Gastroesophageal sphincter (tissue), 4 donors: Measurements from ENCODE around the gene KCNN4. TPM values are rescaled to one million over a fixed set of nuclear protein-coding genes. Genes with fewer than 3 reads are reported as not detected.

Experiments
- ATAC-seq: fragments of 150-250 bp; one replicate; pipeline ENCODE4 v1.9.1; 2016; ENCODE audit warnings: mild to moderate bottlenecking, moderate library complexity
- H3K27ac ChIP-seq, 4 donors: fragments of 200-600 bp; sonication (generic) in 3 of 4; 1 replicate in 3 of 4; 2 replicates in 1 of 4; pipeline ENCODE4 v1.5.1; 2016 to 2019
- H3K27me3 ChIP-seq: fragments of 200-600 bp; sonication (generic); one replicate; pipeline ENCODE4 v1.5.1; 2019
- H3K36me3 ChIP-seq, 2 donors: fragments of 200-600 bp; sonication (generic); one replicate each; pipeline ENCODE4 v1.5.1; 2019; ENCODE audit warnings: control low read depth in 1 of 2
- H3K4me1 ChIP-seq, 3 donors: fragments of 200-600 bp; sonication (generic); 1 replicate in 2 of 3; 2 replicates in 1 of 3; pipeline ENCODE4 v1.5.1; 2016 to 2019; ENCODE audit warnings: control low read depth in 2 of 3
- H3K4me3 ChIP-seq, 2 donors: fragments of 200-600 bp; sonication (generic); one replicate each; pipeline ENCODE4 v1.5.1; 2019; ENCODE audit warnings: mild to moderate bottlenecking in 1 of 2, moderate library complexity in 1 of 2
- H3K9me3 ChIP-seq, 3 donors: fragments of 200-600 bp; sonication (generic); one replicate each; pipeline ENCODE4 v1.5.1; 2017 to 2019; ENCODE audit warnings: control low read depth in 2 of 3
- CTCF ChIP-seq, 4 experiments: fragments of 200-600 bp in 2 of 4; fragments of 450-650 bp in 2 of 4; sonication (generic) in 1 of 4; IDR thresholded peaks; one replicate each; pipeline ENCODE4 v1.5.1; 2017 to 2019; ENCODE audit warnings: antibody characterized with exemption in 4 of 4, mild to moderate bottlenecking in 2 of 4, moderate library complexity in 2 of 4
- EP300 ChIP-seq: sonication (generic); formaldehyde crosslinking; IDR thresholded peaks from one replicate; pipeline ENCODE4 v1.6.1; 2017; ENCODE audit warnings: antibody characterized with exemption, mild to moderate bottlenecking
- POLR2A ChIP-seq, 2 donors: fragments of 450-650 bp; IDR thresholded peaks; one replicate each; pipeline ENCODE4 v1.6.1; 2017; ENCODE audit warnings: antibody characterized with exemption in 2 of 2, mild to moderate bottlenecking in 2 of 2, moderate library complexity in 1 of 2
- POLR2AphosphoS5 ChIP-seq: sonication (generic); formaldehyde crosslinking; IDR thresholded peaks from one replicate; pipeline ENCODE4 v1.6.1; 2017; ENCODE audit warnings: antibody characterized with exemption
- WGBS, 2 donors: methylation state at CpG; one replicate each; pipeline ENCODE4 v1.1.5; 2018; ENCODE audit warnings: low coverage in 1 of 2; 5-methylcytosine and 5-hydroxymethylcytosine counted together
- total RNA-seq, 4 donors: library from RNA; depleted of rRNA; stranded (reverse); fragments of >200 nt; gene quantifications; one replicate each; pipeline ENCODE4 v1.1.0, GENCODE V29; 2016

KCNN4 gene
- total RNA-seq, 4 donors from 2014 or later, result 1.8 to 7.1 (median 3.4) TPM

DNA sequence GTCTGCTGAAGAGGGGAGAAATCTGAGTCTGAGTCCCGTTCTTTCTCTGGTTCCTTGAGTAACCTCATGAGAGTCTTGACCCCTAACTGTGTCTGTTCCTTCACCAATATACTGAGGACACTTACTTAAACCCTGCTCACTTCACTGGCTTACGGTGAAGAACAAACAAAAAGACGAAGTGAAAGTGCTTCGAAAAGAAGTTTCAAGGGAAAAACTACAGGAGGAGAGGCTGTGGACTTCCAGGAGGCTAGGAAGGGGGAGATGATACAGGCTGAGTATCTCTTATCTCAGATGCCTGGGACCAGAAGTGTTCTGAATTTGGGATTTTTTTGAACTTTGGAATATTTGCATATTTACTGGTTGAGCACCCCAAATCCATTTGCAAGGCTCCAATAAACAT, 32.1 kb downstream of the KCNN4 start:
- Histone ChIP-seq H3K27ac (no peak overlapping the region), H3K4me3 (no peak overlapping the region), H3K4me1 (peaks cover 2 to 26% (median 10%) of the 10 kb centered on the region in 3 donors), H3K36me3 (peaks cover 0 to 80% of the 10 kb centered on the region in 2 donors), H3K9me3 (no peaks in the 10 kb centered on the region), H3K27me3 (no peaks in the 10 kb centered on the region)
- no peak for ATAC-seq
- WGBS, 2 donors, result 78% methylated on average over 4 of the region's 4 CpGs; no CpG with 5 or more reads in 1 of the 2 donors
- TF ChIP-seq POLR2A (IDR thresholded peaks at IDR 0.05) (no peak), POLR2AphosphoS5 (no peak), EP300 (no peak), CTCF (IDR thresholded peaks at IDR 0.05) (no peak)

DNA sequence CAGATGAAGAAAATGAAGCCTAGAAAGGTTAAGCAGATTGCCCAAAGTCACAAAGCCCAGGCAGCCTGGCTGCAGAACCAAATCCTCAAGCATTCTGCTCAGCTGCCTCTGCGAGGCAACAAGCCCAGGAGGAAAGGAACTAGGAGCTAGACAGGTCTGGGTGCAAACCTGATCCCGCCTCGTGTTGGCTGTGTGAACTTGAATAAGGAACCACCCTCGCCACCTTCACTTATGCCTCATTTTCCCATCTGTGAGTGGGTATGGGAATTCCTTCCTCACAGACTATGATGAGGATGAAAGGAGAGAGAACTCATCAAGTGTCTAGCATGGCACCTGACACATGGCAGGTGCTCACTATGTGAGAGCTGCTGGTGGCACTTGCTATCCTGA, 32.6 kb downstream of the KCNN4 start:
- Histone ChIP-seq H3K27ac (no peak overlapping the region), H3K9me3 (no peaks in the 10 kb centered on the region), H3K27me3 (no peaks in the 10 kb centered on the region), H3K4me3 (no peak overlapping the region), H3K4me1 (peaks cover 0 to 24% (median 7%) of the 10 kb centered on the region in 3 donors), H3K36me3 (peaks cover 0 to 85% of the 10 kb centered on the region in 2 donors)
- 91 to 93% methylated on average over 2 to 4 of the region's 4 CpGs for WGBS, 2 donors
- TF ChIP-seq POLR2A (IDR thresholded peaks at IDR 0.05), result no peak
- no peak for ATAC-seq

DNA sequence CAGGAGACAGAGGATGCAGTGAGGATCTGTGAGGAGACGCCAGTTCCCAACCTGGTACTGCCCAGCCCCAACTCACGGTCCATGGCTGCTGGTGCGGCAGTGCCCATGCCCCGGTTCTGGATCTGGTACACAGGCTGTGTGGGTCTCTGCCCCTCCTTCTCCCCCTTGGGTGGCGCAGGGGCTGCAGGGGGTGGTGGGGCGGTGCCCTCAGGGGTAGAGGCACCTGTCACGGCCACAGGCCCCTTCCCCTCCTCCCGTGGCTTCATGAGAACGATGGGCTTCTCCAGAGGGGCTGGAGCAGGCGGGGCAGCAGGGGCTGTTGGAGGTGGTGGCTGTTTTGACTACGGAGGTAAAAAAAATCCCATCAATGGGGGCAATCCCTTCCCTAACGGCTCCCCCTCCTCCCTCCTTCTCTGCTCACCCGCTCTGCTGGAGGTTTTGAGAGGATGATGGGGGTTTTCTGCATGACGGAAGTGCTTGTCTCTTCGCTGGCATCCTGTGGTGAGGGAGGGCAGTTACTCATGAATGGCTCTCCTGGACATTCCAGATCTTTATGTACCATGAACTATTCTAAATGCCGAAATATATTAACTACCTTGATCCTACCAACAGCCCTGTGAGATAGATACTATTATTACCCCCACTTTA, 33.1 kb downstream of the KCNN4 start:
- no peak overlapping the region for H3K27ac ChIP-seq
- H3K4me1 ChIP-seq, result peaks cover 0 to 24% (median 4%) of the 10 kb centered on the region in 3 donors
- no peaks in the 10 kb centered on the region for H3K27me3 ChIP-seq
- no peaks in the 10 kb centered on the region for H3K9me3 ChIP-seq
- TF ChIP-seq POLR2AphosphoS5 (no peak), EP300 (no peak), POLR2A (IDR thresholded peaks at IDR 0.05) (no peak), CTCF (IDR thresholded peaks at IDR 0.05) (no peak)
- H3K36me3 ChIP-seq, result peaks cover 0 to 90% of the 10 kb centered on the region in 2 donors
- no peak for ATAC-seq
- H3K4me3 ChIP-seq, result no peak overlapping the region
- 80 to 86% methylated on average over 1 to 5 of the region's 16 CpGs for WGBS, 2 donors

- Histone ChIP-seq H3K27me3 (no peaks in the 10 kb centered on the region), H3K36me3 (peaks cover 0 to 100% of the 10 kb centered on the region in 2 donors), H3K4me1 (peaks cover 0 to 15% (median 0%) of the 10 kb centered on the region in 3 donors), H3K9me3 (no peaks in the 10 kb centered on the region), H3K27ac (no peak overlapping the region), H3K4me3 (no peak overlapping the region)
- TF ChIP-seq POLR2A (IDR thresholded peaks at IDR 0.05), result no peak
- WGBS, 2 donors, result 58 to 79% methylated on average over 2 to 3 of the region's 3 CpGs
- no peak for ATAC-seq
These were observed 37.7 kb downstream of the KCNN4 start for GRCh38 chr19:43743059-43743458.

GRCh38 chr19:43741075-43741825, 39.5 kb downstream of the KCNN4 start:
- WGBS, 2 donors, result 81 to 85% methylated on average over 10 of the region's 10 CpGs
- Histone ChIP-seq H3K27ac (no peak overlapping the region), H3K27me3 (no peaks in the 10 kb centered on the region), H3K4me3 (no peak overlapping the region), H3K4me1 (peaks cover 0 to 15% (median 0%) of the 10 kb centered on the region in 3 donors), H3K36me3 (peaks cover 0 to 100% of the 10 kb centered on the region in 2 donors), H3K9me3 (no peaks in the 10 kb centered on the region)
- no peak for TF ChIP-seq POLR2AphosphoS5
- TF ChIP-seq CTCF (IDR thresholded peaks at IDR 0.05), result no peak
- no peak for TF ChIP-seq POLR2A (IDR thresholded peaks at IDR 0.05)
- TF ChIP-seq EP300, result no peak
- ATAC-seq, result no peak
